A549 treated with DMSO at 1 μM for 4 hours (cell line): Measurements from ENCODE around the gene TMCO6. TPM values are rescaled to one million over a fixed set of nuclear protein-coding genes. Genes with fewer than 3 reads are reported as not detected.

Source experiments
- total RNA-seq: library from RNA; stranded (reverse); fragments of 200-300 nt; extraction: Qiagen RNA extraction; gene quantifications from 5 replicates; pipeline ENCODE4 v1.2.3, GENCODE V29; 2022; ENCODE audit warnings: low read depth

Gene TMCO6
- total RNA-seq, result 9.3 to 15.1 TPM (median 13.0 TPM) in 5 replicates

DNA sequence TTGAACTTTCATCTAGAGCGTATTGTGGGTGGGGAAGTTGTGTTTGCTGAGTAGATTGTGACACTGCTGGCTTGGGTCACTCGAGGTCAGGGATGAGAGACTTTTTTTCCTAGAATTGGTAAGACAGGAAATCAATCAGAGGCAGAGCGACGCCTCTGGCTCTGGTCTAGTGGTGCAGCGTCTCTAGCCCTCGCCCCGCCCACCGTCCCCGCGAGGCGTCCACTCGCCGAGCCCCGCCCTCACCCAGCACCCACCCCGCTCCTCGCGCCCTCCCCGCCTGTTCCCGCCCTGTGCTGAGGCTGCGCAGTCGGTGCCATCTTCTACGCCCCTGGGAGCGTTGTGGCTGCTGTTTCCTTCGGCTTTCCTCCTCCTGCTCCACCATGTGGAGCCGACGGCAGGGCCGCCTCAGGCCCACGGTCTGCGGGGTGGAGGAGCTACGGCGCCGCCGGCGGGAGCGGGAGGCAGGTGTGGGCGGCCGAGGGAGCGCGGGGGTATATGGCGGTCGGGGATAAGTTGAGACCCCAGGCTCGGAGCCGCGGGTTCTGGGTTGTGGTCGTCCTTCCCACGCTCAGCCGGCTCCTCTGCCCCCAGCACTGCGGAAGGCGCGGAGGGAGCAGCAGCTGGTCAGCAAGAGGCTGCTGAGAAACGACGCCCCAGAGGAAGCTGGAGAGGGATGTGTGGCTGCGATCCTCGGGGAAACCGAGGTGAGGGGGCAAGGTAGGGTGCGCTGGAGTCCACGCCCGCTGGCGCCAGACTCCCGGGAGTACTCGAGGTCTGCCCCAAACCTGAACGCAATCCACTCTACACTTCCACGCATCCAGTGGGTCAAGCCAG, at the start of gene TMCO6:
Gene TMCO6 (plus strand): TSS at position 304 of the 834 bp plus-strand sequence. CDS start 77 bp downstream, at position 381.

DNA sequence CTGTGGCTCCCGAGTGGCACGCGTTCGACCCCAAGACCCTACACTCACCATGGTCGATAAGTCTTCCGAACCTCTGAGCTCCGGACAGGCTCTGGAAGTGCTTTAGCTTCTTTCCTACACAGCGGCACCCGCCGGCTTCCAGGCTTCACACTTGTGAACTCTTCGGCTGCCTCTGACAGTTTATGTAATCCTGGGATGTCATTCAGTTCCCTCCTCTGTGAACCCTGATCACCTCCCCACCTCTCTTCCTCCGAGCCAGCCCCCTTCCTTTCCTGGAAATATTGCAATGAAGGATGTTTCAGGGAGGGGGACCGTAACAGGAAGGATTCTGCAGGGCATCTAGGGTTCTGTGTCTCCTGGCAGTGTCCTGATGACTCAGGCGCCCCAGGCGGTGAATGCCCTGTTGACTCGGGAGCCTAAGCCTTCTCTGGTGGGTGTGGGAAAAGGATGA, 6.2 kb upstream of the TMCO6 start, which contains the start of gene CD14:
Gene CD14 (minus strand): TSS at position 155 of the 451 bp plus-strand sequence. CDS start 104 bp downstream, at position 51.

DNA sequence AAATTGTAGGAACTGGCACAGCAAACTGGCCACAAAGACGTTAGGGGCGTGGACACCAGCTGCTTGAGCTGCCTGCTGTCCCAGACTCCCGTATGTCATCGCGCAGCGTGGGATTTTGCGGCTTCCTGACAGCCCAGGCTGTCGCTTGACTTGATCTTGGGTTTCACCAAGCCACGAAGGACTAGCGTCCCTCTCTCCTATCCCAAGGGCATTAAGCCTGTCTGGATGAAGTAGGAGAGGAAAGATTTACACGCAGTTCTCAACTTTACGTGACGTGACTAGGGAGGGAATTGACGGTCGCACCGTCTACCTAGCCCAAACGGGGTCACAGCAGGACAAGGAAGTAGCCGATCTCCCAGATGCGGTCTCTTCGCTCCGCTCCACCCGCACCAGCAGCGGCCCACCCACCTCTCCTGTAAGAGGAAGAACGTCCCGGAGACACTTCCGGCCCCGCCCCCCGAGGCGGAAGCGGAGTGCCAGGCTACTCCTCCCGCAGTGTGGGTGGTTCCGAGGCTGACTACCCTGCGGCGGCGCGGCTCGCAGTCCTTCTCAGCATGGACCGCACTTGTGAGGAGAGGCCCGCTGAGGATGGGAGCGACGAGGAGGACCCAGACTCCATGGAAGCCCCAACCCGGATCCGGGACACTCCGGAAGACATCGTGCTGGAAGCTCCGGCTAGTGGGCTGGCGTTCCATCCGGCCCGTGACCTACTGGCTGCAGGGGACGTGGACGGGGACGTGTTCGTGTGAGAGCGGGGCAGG, 25.3 kb downstream of the TMCO6 start, which contains the start of gene WDR55:
Gene WDR55 (plus strand): TSS at position 546 of the 761 bp plus-strand sequence. CDS start 9 bp downstream, at position 555.

DNA sequence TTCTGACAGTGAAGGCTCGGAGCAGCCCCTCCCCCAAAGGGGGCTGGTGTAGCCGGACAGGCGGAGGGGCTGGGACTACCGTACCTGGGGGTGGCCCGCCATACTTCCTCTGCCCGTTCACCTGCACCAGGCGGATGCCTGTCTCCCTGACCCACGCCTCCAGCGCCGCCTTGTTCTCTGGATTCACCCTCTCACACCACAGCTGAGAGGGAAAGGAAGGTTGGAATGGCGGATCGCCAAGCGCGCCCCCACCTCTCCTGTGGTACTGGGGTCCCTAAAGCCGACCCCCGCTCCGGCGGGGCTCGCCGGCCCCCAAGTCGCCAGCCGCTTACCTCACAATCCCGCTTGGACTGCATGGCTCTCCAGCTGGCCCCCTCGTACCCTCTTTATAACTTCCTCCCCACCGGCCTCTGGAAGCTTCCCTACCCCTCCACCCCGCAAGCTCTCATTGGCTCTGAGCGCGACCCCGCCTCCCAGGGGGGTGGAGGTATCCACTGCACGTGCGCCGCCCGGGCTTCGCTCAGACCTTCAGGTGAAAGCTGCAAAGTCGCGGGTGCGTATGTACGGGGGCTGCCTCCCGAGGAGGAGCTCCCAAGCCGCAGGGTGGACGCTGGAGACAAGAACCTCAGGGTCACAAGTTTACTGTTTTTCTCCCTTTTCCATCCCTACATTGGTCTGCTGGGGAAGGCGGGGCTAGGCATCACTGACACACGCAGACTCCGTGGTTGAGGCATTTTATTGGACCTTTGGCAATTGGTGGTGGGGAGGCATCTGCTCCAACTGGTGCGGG, 34.1 kb downstream of the TMCO6 start, which contains the start of gene DND1:
Gene DND1 (minus strand): TSS at position 390 of the 790 bp plus-strand sequence. CDS start 34 bp downstream, at position 356.

DNA sequence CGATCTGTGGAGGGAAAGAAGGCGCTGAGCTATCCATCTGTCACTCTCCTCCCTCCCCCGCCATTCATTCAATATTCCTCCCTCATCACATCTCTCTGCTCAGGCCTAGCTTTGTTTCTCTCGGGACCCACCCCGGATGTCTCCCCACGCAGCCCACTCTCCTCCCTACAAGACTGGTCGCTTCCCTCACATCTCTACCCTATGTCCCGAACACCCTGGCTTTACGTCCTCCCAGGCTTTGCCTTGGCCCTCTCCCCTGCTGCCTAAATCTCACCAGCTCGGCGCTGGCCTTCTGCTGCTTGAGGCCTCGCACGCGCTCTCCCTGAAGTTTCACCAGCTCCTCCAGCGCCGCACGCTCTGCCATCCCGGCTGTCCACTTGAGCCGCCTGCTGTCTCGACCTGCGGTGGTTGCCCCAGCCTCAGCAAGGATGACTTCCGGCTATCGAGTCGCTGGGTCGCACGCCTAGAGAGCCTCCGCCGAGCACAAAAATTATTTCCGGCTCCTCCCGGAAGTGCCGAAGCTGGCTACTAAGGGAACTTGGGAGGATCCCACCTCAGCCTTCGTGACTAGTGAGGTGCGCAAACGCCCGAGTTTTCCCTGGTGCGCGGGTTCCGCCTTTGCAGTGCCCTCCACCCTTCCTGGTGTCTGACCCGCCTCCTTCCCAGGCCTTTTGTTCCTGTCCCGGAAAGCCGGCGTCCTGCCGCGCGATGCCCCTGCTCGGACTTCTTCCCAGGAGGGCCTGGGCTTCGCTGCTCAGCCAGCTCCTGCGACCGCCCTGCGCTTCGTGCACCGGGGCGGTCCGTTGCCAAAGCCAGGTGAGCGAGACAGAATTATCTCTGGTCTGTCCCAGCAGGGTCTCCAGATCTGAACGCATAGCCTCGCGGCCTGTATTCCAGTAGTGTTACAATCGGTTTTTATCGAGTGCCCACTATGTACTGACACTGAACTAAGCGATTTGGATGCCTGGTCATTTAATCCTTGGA, 52.0 kb downstream of the TMCO6 start, which contains the start of the genes HARS1 and HARS2:
Gene HARS1 (minus strand): TSS at position 430 of the 984 bp plus-strand sequence. CDS start 66 bp downstream, at position 364.
Gene HARS2 (plus strand): TSS at position 515 of the 984 bp plus-strand sequence. CDS start 194 bp downstream, at position 709.

Other genes with a start within 250 kb of the TMCO6 start
- gene ANKHD1, start 237.6 kb upstream of the TMCO6 start, total RNA-seq, result 50.2 to 59.9 TPM (median 54.6 TPM) in 5 replicates
- gene EIF4EBP3, start 91.8 kb upstream of the TMCO6 start, total RNA-seq, result 2.1 to 2.9 TPM (median 2.6 TPM) in 5 replicates
- 39.3 to 50.7 TPM (median 47.3 TPM) in 5 replicates for gene SRA1, start 82.0 kb upstream of the TMCO6 start, total RNA-seq
- 3.9 to 7.5 TPM (median 7.1 TPM) in 5 replicates for gene APBB3, start 74.9 kb upstream of the TMCO6 start, total RNA-seq
- gene SLC35A4, start 74.6 kb upstream of the TMCO6 start, total RNA-seq, result 78.4 to 87.3 TPM (median 80.6 TPM) in 5 replicates
- 3.6 to 4.4 TPM (median 4.0 TPM) in 5 replicates for gene CD14, start 6.3 kb upstream of the TMCO6 start, total RNA-seq
- gene NDUFA2, start 8.2 kb downstream of the TMCO6 start, total RNA-seq, result 107 to 124 TPM (median 115 TPM) in 5 replicates
- gene IK, start 8.4 kb downstream of the TMCO6 start, total RNA-seq, result 94.5 to 107 TPM (median 102 TPM) in 5 replicates
- gene WDR55, start 25.5 kb downstream of the TMCO6 start, total RNA-seq, result 29.5 to 32.7 TPM (median 31.6 TPM) in 5 replicates
- gene DND1, start 34.1 kb downstream of the TMCO6 start, total RNA-seq, result 0.28 to 1.4 TPM (median 0.84 TPM) in 5 replicates
- 76.9 to 85.2 TPM (median 79.9 TPM) in 5 replicates for gene HARS1, start 51.9 kb downstream of the TMCO6 start, total RNA-seq
- 36.5 to 41.0 TPM (median 39.5 TPM) in 5 replicates for gene HARS2, start 52.0 kb downstream of the TMCO6 start, total RNA-seq
- 82.3 to 114 TPM (median 86.1 TPM) in 5 replicates for gene ZMAT2, start 61.0 kb downstream of the TMCO6 start, total RNA-seq
- gene PCDHA1, start 146.7 kb downstream of the TMCO6 start, total RNA-seq, result 0.10 to 0.19 TPM (median 0.16 TPM) in 5 replicates
- 0.03 to 0.08 TPM (median 0.07 TPM) in 5 replicates for gene PCDHA2, start 155.4 kb downstream of the TMCO6 start, total RNA-seq
- gene PCDHA3, start 161.6 kb downstream of the TMCO6 start, total RNA-seq, result 0.76 to 1.2 TPM (median 0.92 TPM) in 5 replicates
- 1.5 to 2.0 TPM (median 1.8 TPM) in 5 replicates for gene PCDHA4, start 167.6 kb downstream of the TMCO6 start, total RNA-seq
- 0.56 to 0.86 TPM (median 0.77 TPM) in 5 replicates for gene PCDHA5, start 182.2 kb downstream of the TMCO6 start, total RNA-seq
- gene PCDHA6, start 188.5 kb downstream of the TMCO6 start, total RNA-seq, result 0.08 to 0.10 TPM (median 0.09 TPM) in 3 of 5 replicates, not detected in the others
- 0.03 to 0.18 TPM (median 0.06 TPM) in 5 replicates for gene PCDHA7, start 194.8 kb downstream of the TMCO6 start, total RNA-seq
- gene PCDHA8, start 201.7 kb downstream of the TMCO6 start, total RNA-seq, result 0.03 to 0.13 TPM (median 0.07 TPM) in 4 of 5 replicates, not detected in the other
- gene PCDHA9, start 208.9 kb downstream of the TMCO6 start, total RNA-seq, result 0.01 TPM in 1 of 5 replicates, not detected in the others
- 0.01 to 0.06 TPM (median 0.01 TPM) in 4 of 5 replicates, not detected in the other for gene PCDHA10, start 216.4 kb downstream of the TMCO6 start, total RNA-seq
- gene PCDHA11, start 229.5 kb downstream of the TMCO6 start, total RNA-seq, result 0.07 to 0.17 TPM (median 0.10 TPM) in 4 of 5 replicates, not detected in the other
- gene PCDHA12, start 235.9 kb downstream of the TMCO6 start, total RNA-seq, result 2.7 to 3.1 TPM (median 2.9 TPM) in 5 replicates
- 0.03 to 0.11 TPM (median 0.05 TPM) in 5 replicates for gene PCDHA13, start 242.7 kb downstream of the TMCO6 start, total RNA-seq